Measurements from ENCODE around the gene CACNA1A.
"Not testable (repeated sequence)": the region's sequence is repeated elsewhere in the genome, so short reads cannot be mapped to it uniquely, and the experiment has no call there.

CACNA1A gene

GRCh38 chr19:13207237-13207845 lies 298.9 kb downstream of the CACNA1A start:
- no peak for DNase-seq (ENCODE audit: low read depth in 3 of 3)

- DNase-seq (ENCODE audit: low read depth in 3 of 3): no peak
These were observed 299.7 kb downstream of the CACNA1A start for GRCh38 chr19:13206587-13206986.

DNA sequence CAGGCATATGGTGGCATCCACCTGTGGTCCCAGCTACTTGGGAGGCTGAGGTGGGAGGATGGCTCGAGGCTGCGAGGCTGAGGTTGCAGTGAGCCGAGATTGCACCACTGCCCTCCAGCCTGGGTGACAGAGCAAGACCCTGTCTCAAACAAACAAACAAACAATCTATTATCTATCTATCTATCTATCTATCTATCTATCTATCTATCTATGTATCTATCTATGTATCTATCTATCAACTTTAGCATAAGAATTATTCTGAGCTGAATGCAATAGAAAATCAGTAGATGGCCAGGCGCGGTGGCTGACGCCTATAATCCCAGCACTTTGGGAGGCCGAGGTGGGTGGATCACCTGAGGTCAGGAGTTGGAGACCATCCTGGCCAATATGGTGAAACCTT lies 304.2 kb downstream of the CACNA1A start:
- not testable (repeated sequence) for DNase-seq (ENCODE audit: low read depth in 3 of 3)

DNA sequence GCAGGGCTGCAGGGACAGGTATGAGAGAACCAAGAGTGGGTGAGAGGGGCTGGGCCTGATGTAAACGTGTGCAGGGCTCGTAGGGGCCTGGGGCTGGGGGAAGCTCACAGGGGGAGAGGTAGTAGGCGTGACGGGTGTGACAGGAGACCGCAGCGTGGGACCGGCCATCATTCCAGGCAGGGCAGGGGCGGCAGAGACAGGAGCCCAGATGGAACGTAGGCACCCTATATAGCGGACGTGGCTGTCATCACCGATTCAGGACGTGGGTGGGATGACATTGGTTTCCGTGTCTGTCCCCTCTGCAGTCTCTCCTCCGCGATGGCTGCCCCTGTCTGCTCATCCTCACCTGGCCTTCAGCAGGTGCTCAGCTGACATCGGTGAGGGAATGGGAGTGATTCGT lies 307.6 kb downstream of the CACNA1A start:
- no peak for DNase-seq (ENCODE audit: low read depth in 3 of 3)

GRCh38 chr19:13195678-13196077 lies 310.6 kb downstream of the CACNA1A start:
- DNase-seq (ENCODE audit: low read depth in 3 of 3): peak; percentile 33 to 46 (median 42)

GRCh38 chr19:13190781-13191540 lies 315.3 kb downstream of the CACNA1A start:
- peak in 1 of 3 donors; percentile 50 for DNase-seq (ENCODE audit: low read depth in 3 of 3)

DNA sequence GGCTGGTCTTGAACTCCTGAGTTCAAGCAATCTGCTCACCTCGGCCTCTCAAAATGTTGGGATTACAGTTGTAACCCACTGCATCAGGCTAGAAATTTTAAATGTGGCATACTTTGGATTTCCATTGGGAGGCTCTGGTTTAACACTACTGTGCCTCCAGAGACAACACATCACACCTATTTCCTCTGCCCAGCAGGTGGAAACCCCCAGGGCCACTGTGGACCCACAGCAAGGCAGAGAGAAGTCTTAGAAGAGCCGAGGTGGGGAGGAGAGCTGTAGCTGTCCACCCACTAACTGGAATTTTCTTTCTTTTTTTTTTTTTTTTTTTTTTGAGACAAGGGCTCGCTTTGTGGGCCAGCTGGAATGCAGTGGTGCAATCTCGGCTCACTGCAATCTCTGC lies 316.7 kb downstream of the CACNA1A start:
- no peak for DNase-seq (ENCODE audit: low read depth in 3 of 3)

DNA sequence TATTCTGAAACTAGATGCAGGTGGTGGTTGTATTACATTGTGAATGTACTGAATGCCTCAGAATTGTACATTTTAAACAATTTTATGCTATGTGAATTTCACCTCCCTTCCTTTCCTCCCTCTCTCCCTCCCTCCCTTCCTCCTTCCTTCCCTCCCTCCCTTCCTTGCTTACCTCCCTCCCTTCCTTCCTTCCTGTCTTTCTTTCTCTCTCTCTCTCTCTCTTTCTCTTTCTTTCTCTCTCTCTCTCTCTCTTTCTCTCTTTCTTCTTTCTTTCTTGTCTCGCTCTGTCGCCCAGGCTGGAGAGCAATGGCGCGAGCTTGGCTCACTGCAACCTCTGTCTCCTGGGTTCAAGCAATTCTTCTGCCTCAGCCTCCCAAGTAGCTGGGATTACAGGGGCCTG lies 318.9 kb downstream of the CACNA1A start:
- DNase-seq (ENCODE audit: low read depth in 3 of 3): no peak

- not testable (repeated sequence) for DNase-seq (ENCODE audit: low read depth in 3 of 3)
These were observed 319.6 kb downstream of the CACNA1A start for GRCh38 chr19:13186688-13187087.

DNA sequence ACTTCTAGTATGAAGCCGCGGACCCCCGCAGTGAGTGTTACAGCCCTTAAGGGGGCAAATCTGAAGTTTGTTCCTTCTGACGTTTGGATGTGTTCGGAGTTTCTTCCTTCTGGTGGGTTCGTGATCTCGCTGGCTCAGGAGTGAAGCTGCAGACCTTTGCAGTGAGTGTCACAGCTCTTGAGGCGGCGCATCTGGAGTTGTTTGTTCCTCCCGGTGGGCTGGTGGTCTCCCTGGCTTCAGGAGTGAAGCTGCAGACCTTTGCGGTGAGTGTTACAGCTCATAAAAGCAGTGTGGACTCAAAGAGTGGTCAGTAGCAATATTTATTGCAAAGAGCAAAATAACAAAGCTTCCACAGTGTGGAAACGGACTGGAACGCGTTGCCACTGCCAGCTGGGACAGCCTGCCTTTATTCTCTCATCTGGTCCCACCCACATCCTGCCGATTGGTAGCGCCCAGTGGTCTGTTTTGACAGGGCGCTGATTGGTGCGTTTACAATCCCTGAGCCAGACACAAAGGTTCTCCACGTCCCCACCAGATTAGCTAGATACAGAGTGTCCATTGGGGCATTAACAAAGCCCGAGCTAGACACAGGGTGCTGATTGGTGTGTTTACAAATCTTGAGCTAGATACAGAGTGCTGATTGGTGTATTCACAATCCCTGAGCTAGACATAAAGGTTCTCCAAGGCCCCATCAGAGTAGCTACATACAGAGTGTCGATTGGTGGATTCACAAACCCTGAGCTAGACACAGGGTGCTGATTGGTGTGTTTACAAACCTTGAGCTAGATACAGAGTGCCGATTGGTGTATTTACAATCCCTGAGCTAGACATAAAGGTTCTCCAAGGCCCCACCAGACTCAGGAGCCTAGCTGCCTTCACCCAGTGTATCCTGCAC lies 320.3 kb downstream of the CACNA1A start:
- not testable (repeated sequence) for DNase-seq (ENCODE audit: low read depth in 3 of 3)

DNA sequence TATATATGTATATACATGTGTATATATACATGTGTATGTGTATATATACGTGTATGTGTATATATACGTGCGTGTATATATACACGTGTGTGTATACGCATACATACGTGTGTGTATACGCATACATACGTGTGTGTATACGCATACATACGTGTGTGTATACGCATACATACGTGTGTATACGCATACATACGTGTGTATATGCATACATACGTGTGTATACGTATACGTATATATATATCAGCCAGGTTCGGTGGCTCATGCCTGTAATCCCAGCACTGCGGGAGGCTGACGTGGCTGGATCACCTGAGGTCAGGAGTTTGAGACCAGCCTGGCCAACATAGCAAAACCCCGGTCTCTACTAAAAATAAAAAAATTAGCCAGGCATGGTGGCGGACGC lies 321.4 kb downstream of the CACNA1A start:
- not testable (repeated sequence) for DNase-seq (ENCODE audit: low read depth in 3 of 3)

DNA sequence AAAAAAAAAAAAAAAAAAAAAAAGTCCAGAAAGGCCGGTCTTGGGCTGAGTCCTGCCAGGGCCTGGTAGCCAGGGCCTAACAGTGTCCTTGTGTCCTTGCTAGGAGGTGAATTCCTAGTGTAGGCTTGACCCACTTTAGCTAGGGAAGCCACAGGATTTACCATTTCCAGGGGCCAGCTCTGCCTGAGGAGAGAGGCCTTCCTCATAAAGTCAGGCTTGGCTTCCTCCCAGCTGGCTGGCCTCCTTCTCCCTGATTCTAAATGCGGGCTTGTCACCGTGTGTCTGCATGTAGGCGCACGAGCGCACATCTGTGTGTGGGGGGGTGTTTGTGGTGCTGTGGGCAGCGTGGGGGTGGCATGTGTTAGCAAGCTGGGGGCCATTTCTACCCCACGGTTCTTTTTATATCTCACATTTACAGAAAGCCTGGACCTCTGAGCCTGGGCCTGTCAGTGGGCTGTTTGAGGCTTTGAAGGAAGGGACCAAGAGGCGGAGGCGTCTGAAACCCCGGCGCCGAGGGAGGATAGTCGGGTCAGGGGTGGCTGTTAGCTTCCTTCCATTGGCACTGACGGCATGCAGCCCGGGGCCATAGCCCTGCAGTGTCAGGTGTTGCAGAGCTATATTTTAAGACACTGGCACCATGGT lies 324.4 kb downstream of the CACNA1A start:
- DNase-seq (ENCODE audit: low read depth in 3 of 3): no peak

GRCh38 chr19:13178291-13178690 lies 328.0 kb downstream of the CACNA1A start:
- DNase-seq (ENCODE audit: low read depth in 3 of 3): not testable (repeated sequence)

DNA sequence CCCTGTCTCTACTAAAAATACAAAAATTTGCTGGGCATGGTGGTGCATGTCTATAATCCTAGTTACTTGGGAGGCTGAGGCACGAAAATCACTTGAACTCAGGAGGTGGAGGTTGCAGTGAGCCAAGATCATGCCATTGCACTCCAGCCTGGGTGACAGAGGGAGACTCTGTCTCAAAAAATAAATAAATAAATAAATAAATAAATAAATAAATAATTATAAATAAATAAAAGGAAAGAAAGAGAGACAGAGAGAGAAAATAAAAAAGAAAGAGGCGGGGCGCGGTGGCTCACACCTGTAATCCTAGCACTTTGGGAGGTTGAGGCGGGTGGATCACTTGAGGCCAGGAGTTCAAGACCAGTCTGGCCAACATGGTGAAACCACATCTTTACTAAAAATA lies 328.7 kb downstream of the CACNA1A start:
- DNase-seq (ENCODE audit: low read depth in 3 of 3): not testable (repeated sequence)

- DNase-seq (ENCODE audit: low read depth in 3 of 3): no peak
These were observed 329.9 kb downstream of the CACNA1A start for GRCh38 chr19:13176345-13176744.

DNA sequence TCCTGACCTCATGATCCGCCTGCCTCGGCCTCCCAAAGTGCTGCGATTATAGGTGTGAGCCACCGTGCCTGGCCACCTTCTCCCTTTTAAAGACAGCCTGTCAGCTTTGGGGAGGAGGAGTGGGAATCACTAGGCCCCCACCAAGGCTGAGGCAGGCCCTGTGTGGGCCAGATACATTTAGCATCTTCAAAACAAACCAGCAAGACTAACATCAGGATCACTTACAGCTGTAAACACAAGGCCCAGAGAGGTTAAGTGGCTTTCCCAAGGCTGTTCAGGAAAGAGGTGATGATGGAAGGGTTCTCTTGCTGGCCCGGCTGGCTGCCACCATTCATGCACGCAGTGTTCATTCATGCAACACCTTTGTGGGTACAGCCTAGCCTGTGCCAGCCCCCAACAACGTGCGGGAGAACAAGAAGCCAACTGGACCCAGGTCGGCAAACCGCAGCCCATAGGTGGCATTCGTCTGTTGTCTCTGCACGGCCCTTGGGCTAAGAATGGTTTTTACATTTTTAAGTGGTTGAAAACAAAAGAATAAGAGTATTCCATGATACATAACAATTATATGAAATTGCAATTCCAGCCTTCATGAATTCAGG lies 333.0 kb downstream of the CACNA1A start:
- no peak for DNase-seq (ENCODE audit: low read depth in 3 of 3)

DNA sequence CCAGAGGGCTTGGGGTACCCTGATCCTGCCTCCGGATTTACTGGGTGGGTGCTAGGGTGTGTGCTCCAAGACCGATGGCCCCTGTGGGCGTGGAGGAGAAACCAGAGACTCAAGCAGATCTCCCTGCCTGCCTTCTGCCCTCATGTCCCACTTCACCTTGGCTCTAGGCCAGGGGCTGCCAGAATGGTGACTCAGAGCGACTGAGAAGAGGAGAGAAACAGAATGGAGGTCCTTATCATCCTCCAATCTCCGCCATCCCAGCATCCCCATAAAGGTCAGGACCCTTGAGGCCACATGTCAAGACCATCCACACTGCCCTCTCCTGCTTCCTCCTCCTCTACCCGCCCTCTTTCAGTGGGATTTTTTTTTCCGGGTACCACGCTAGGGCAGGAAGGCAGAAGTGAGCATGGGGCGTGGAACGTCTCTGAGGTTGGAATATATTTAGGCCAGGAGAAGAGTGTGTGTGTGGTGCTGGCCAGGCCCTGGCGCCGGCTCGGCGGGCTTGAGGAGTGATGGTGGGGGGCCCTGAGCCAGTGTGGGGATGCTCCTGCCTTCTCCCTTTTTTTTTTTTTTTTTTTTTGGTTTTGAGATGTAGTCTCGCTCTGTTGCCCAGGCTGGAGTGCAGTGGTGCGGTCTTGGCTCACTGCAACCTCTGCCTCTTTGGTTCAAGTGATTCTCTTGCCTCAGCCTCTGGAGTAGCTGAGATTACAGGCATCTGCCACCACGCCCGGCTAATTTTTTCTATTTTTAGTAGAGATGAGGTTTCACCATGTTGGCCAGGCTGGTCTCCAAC lies 333.7 kb downstream of the CACNA1A start:
- peak in 2 of 3 donors; percentile 76 to 77 for DNase-seq (ENCODE audit: low read depth in 3 of 3)

- DNase-seq (ENCODE audit: low read depth in 3 of 3): no peak
These were observed 335.1 kb downstream of the CACNA1A start for GRCh38 chr19:13171146-13171545.

DNA sequence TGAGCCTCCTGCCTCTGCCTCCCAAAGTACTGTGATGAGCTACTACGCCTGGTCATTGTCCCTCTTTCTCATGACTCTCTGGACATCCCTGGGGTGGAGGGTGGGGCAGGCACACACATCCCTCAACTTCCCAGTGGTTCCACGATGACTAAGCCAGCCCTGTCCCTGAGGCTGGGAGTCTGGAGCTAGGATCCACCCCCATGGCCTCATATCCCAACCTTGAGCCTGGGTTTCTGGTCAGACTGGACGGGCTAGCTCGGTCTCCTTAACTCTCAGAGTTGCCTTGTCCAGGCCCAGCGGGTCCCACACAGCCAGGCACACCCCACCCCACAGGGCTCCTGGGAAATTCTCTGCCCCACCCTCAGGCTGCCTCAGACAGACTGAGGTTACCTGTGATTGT lies 336.5 kb downstream of the CACNA1A start:
- DNase-seq (ENCODE audit: low read depth in 3 of 3): no peak

- DNase-seq (ENCODE audit: low read depth in 3 of 3): not testable (repeated sequence)
These were observed 340.1 kb downstream of the CACNA1A start for GRCh38 chr19:13166151-13166550.
